ENCODE data around the gene RNGTT. TPM values are rescaled to one million over a fixed set of nuclear protein-coding genes. Genes with fewer than 3 reads are reported as not detected.

Gene RNGTT
- total RNA-seq, 2 donors from 2014 or later, result 7.8 to 11.4 TPM

DNA sequence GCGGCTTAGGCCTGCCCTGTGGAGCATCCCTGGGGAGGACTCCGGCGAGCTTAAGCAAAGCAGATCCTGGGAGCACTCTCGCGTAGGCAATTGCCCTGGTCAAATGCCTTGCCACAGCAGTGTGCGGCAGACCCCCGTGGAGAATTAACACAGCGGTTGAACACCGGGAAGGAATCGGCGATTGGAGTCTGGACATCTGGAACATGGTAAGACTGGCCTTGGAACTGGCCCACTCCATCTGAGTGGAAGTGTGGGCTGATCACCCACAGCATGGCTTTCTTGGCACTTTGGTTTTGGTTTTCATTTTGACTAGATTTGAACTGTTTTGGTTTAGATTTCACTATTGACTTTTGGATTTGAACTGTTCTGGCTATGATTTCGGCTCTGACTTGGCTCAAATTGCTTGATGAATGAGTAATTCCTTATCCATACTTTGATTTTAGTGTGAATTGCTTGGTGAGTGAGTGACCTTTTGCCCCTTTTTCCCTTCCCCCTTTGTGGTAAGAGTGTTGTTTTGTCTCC is 300.7 kb downstream of the RNGTT start:
- Histone ChIP-seq H3K4me3 (no peak overlapping the region), H3K9ac (ENCODE audit: low read depth in 2 of 2, low read length in 2 of 2) (no peak overlapping the region), H3K27ac (no peak overlapping the region), H3K27me3 (no peaks in the 10 kb centered on the region), H3K4me1 (no peaks in the 10 kb centered on the region), H3K36me3 (no peaks in the 10 kb centered on the region), H3K9me3 (no peaks in the 10 kb centered on the region)
- DNase-seq, result no peak
- intact Hi-C loops (cut with DNase I), result no loop called here
- TF ChIP-seq, protein P1, sequence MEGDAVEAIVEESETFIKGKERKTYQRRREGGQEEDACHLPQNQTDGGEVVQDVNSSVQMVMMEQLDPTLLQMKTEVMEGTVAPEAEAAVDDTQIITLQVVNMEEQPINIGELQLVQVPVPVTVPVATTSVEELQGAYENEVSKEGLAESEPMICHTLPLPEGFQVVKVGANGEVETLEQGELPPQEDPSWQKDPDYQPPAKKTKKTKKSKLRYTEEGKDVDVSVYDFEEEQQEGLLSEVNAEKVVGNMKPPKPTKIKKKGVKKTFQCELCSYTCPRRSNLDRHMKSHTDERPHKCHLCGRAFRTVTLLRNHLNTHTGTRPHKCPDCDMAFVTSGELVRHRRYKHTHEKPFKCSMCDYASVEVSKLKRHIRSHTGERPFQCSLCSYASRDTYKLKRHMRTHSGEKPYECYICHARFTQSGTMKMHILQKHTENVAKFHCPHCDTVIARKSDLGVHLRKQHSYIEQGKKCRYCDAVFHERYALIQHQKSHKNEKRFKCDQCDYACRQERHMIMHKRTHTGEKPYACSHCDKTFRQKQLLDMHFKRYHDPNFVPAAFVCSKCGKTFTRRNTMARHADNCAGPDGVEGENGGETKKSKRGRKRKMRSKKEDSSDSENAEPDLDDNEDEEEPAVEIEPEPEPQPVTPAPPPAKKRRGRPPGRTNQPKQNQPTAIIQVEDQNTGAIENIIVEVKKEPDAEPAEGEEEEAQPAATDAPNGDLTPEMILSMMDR (IDR thresholded peaks at IDR 0.05), result no peak

DNA sequence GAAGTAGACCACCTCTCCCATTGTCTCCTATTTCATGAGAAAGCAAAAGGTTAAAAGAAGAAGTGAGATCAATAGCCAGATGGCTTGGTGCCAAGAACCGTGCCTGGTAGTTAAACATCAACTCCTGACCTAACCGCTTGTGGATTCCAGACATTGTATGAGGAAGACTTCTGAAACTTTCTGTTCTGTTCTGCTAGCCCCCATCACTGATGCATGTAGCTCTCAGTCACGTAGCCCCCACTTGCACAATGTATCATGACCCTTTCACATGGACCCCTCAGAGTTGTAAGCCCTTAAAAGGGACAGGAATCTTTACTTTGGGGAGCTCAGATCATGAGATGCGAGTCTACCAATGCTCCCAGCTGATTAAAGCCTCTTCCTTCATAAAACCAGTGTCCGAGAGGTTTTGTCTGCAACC is 301.2 kb downstream of the RNGTT start:
- no peak overlapping the region for H3K27ac ChIP-seq
- DNase-seq, result peak; percentile 26
- no peak overlapping the region for H3K4me3 ChIP-seq
- H3K27me3 ChIP-seq, result no peaks in the 10 kb centered on the region
- TF ChIP-seq, protein P1 (IDR thresholded peaks at IDR 0.05), result no peak
- H3K4me1 ChIP-seq, result no peaks in the 10 kb centered on the region
- no peak overlapping the region for H3K9ac ChIP-seq (ENCODE audit: low read depth in 2 of 2, low read length in 2 of 2)
- H3K9me3 ChIP-seq, result no peaks in the 10 kb centered on the region
- intact Hi-C loops (cut with DNase I), result no loop called here
- H3K36me3 ChIP-seq, result no peaks in the 10 kb centered on the region

DNA sequence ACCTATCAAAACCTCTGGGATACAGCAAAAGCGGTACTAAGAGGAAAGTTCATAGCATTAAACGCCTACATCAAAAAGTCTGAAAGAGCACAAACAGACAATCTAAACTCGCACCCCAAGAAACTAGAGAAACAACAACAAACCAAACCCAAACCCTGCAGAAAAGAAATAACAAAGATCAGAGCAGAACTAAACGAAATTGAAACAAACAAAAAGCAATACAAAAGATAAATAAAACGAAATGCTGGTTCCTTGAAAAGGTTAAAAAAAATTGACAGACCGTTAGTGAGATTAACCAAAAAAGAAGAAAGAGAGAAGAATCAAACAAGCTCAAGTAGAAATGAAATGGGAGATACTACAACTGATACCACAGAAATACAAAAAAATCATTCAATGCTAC is 302.3 kb downstream of the RNGTT start:
- TF ChIP-seq, protein P1 (IDR thresholded peaks at IDR 0.05), result no peak

DNA sequence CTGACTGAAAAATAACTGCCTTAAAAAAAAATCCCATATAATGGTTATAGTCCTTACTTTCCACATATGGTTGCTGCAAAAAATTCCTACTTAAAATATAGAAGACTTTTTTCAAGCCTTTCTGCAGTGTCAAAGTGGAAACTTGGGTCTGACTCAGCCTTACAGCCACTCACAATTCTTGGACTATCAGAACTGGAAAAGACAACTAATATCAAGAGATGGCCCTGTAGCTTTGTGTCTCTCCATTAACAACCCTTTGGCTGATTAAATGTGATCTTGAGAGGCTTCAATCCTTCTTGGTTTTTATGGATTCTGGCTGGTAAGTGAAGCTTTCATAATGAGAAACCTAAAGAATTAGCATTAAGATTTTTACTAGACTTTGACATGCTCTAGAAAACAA is 307.8 kb downstream of the RNGTT start:
- no peak overlapping the region for H3K27ac ChIP-seq
- DNase-seq, result no peak
- TF ChIP-seq, protein P1 (IDR thresholded peaks at IDR 0.05), result no peak
- H3K9me3 ChIP-seq, result no peaks in the 10 kb centered on the region
- intact Hi-C loops (cut with DNase I), result no loop called here
- H3K27me3 ChIP-seq, result no peaks in the 10 kb centered on the region
- H3K4me3 ChIP-seq, result no peak overlapping the region
- no peaks in the 10 kb centered on the region for H3K36me3 ChIP-seq
- H3K9ac ChIP-seq (ENCODE audit: low read depth in 2 of 2, low read length in 2 of 2), result no peak overlapping the region
- no peaks in the 10 kb centered on the region for H3K4me1 ChIP-seq

More for the DNA sequence above, 302.3 kb downstream of the RNGTT start:
- Histone ChIP-seq H3K27me3 (no peaks in the 10 kb centered on the region), H3K4me1 (no peaks in the 10 kb centered on the region), H3K9ac (ENCODE audit: low read depth in 2 of 2, low read length in 2 of 2) (no peak overlapping the region), H3K27ac (no peak overlapping the region), H3K4me3 (no peak overlapping the region), H3K9me3 (no peaks in the 10 kb centered on the region), H3K36me3 (no peaks in the 10 kb centered on the region)
- intact Hi-C loops (cut with DNase I), result no loop called here
- DNase-seq, result no peak

DNA sequence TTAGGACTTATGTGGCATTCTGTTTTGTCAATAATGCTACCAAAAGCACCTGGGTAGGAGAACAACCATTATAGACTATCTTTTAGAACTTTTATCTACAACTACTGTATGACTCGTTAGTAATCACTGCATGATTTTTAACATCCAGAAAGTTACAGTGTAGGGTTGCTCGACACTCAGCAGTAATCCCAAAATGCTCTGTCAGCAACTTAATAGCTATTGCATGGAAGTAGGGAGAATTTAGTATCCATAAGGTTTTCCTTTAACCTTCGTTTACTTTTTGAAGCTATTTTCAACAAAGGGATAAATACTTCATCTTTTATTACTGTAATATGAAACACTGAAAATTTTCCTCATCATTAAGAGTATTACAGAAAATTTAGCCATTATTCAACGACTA is 309.5 kb downstream of the RNGTT start:
- H3K4me3 ChIP-seq, result no peak overlapping the region
- no peaks in the 10 kb centered on the region for H3K27me3 ChIP-seq
- no peak overlapping the region for H3K9ac ChIP-seq (ENCODE audit: low read depth in 2 of 2, low read length in 2 of 2)
- intact Hi-C loops (cut with DNase I), result no loop called here
- DNase-seq, result no peak
- no peaks in the 10 kb centered on the region for H3K9me3 ChIP-seq
- H3K27ac ChIP-seq, result no peak overlapping the region
- H3K36me3 ChIP-seq, result no peaks in the 10 kb centered on the region
- TF ChIP-seq, protein P1 (IDR thresholded peaks at IDR 0.05), result no peak
- H3K4me1 ChIP-seq, result no peaks in the 10 kb centered on the region

Measured in colonic mucosa (tissue), 4 donors.